Globus pallidus (tissue), 1 donor: ENCODE data around the gene DCD.
"Not testable (repeated sequence)": the region's sequence is repeated elsewhere in the genome, so short reads cannot be mapped to it uniquely, and the experiment has no call there.

Experiments
- DNase-seq: peaks from one replicate; pipeline ENCODE4 v3.0.0-alpha.2; 2015; ENCODE audit warnings: low spot score

DCD gene

GRCh38 chr12:54648265-54648664 lies at the start of gene DCD:
Gene DCD (minus strand): TSS chr12:54648365. CDS start chr12:54648303, 62 bp downstream.
- DNase-seq: no peak

GRCh38 chr12:54697851-54698250 lies 49.7 kb upstream of the DCD start:
- no peak for DNase-seq

- DNase-seq: no peak
Measured at GRCh38 chr12:54692353-54692752, 44.2 kb upstream of the DCD start.

- DNase-seq: no peak
Measured at GRCh38 chr12:54689984-54690383, 41.8 kb upstream of the DCD start.

GRCh38 chr12:54689034-54689372 lies 40.8 kb upstream of the DCD start:
- no peak for DNase-seq

GRCh38 chr12:54688309-54689033 lies 40.3 kb upstream of the DCD start:
- DNase-seq: no peak

GRCh38 chr12:54684636-54685630 lies 36.8 kb upstream of the DCD start:
- DNase-seq: no peak

GRCh38 chr12:54683398-54683797 lies 35.2 kb upstream of the DCD start:
- no peak for DNase-seq

- no peak for DNase-seq
Measured at GRCh38 chr12:54682674-54683073, 34.5 kb upstream of the DCD start.

- no peak for DNase-seq
Measured at GRCh38 chr12:54680374-54680773, 32.2 kb upstream of the DCD start.

GRCh38 chr12:54678131-54678530 lies 30.0 kb upstream of the DCD start:
- no peak for DNase-seq

GRCh38 chr12:54667945-54668344 lies 19.8 kb upstream of the DCD start:
- DNase-seq: no peak

- no peak for DNase-seq
Measured at GRCh38 chr12:54666008-54666407, 17.8 kb upstream of the DCD start.

GRCh38 chr12:54665022-54665635 lies 17.0 kb upstream of the DCD start:
- not testable (repeated sequence) for DNase-seq

GRCh38 chr12:54663603-54664002 lies 15.4 kb upstream of the DCD start:
- no peak for DNase-seq

- DNase-seq: no peak
Measured at GRCh38 chr12:54662026-54662425, 13.9 kb upstream of the DCD start.

- no peak for DNase-seq
Measured at GRCh38 chr12:54661048-54661447, 12.9 kb upstream of the DCD start.

GRCh38 chr12:54660320-54660962 lies 12.3 kb upstream of the DCD start:
- DNase-seq: no peak

GRCh38 chr12:54658306-54659264 lies 10.4 kb upstream of the DCD start:
- no peak for DNase-seq

GRCh38 chr12:54657105-54657607 lies 9.0 kb upstream of the DCD start:
- no peak for DNase-seq

GRCh38 chr12:54654926-54655325 lies 6.8 kb upstream of the DCD start:
- peak; percentile 16 for DNase-seq
